IgD-negative memory B cell (primary cell): ENCODE results near the gene CASP6. TPM values are rescaled to one million over a fixed set of nuclear protein-coding genes. Genes with fewer than 3 reads are reported as not detected.

Experiments
- H3K27ac Mint-ChIP-seq, 3 donors: one replicate each; pipeline ENCODE4 v1.8.0; 2020 to 2022; ENCODE audit warnings: mild to moderate bottlenecking in 3 of 3, mixed read lengths in 3 of 3, moderate library complexity in 1 of 3
- H3K27me3 Mint-ChIP-seq: one replicate; pipeline ENCODE4 v1.8.0; 2021; ENCODE audit warnings: mixed read lengths
- H3K36me3 Mint-ChIP-seq: one replicate; pipeline ENCODE4 v1.8.0; 2020; ENCODE audit warnings: mild to moderate bottlenecking, mixed read lengths
- H3K4me1 Mint-ChIP-seq, 3 donors: one replicate each; pipeline ENCODE4 v1.8.0; 2020 to 2022; ENCODE audit warnings: mixed read lengths in 3 of 3, mild to moderate bottlenecking in 1 of 3
- H3K4me3 Mint-ChIP-seq, 4 donors: one replicate each; pipeline ENCODE4 v1.8.0; 2020 to 2022; ENCODE audit warnings: mild to moderate bottlenecking in 4 of 4, mixed read lengths in 4 of 4, moderate library complexity in 3 of 4
- H3K9me3 Mint-ChIP-seq, 3 donors: one replicate each; pipeline ENCODE4 v1.8.0; 2020 to 2021; ENCODE audit warnings: mixed read lengths in 3 of 3, mild to moderate bottlenecking in 1 of 3
- polyA plus RNA-seq: library from polyadenylated mRNA; unstranded; fragments of 300-500 nt; fragmentation: Illumina TruSeq; gene quantifications from one replicate; pipeline ENCODE4 v1.2.3, GENCODE V29; 2021

Gene CASP6
- polyA plus RNA-seq, 1 donor from 2014 or later, result 21.8 TPM

DNA sequence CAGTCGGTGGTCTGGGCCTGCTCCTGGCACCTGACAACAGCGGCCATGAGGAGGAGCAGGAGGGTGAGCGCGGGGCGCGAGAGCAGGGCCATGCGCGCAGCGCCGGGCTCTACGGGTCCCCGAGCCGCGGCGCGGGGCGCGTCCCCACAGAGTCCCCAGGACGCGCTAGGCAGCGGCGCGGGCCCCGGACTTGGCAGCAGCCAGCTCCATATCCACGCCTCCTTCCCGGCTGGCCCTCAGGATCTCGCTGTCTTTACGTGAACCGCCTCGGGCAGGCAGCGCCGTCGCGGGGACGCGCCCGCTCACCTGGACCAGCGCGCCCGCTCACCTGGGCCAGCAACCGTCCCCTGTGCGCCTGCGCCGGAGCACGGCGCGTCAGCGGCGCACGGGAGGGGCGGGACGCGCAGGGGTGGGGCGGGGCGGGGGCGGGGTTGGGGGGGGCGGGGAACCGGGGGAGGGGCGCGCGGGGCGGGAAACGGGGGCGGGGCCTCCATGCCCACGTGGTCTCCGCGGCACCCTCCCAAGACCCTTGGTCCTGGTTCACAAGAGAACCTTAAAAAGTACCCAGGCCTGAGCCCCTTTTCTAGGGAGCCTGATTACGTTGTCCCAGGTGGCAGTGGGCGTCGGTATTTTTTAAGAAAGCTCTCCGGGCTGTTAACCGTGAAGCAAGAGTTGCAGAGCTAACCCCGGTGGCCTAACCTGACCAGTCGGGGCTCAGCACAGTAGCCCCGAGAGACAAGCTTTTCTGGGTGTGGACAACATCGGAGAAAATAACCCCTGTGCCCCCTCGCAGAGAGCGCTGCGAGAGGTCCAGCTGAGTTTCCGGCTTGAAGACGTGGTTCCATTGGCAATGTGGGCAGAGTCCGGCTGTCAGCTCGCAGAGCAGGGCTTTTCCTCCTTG is 26.7 kb upstream of the CASP6 start, which contains the start of gene PLA2G12A:
TSS of gene PLA2G12A (minus strand) at position 353 of the 901 bp plus-strand sequence. CDS start at position 92, 261 bp downstream.
- H3K4me1 Mint-ChIP-seq, result peaks cover 11 to 22% (median 12%) of the 10 kb centered on the region in 3 donors
- peak within 1 kb of the TSS; percentile 87 to 96 (median 94) for H3K4me3 Mint-ChIP-seq
- peak within 1 kb of the TSS; percentile 90 to 97 (median 91) for H3K27ac Mint-ChIP-seq
- H3K36me3 Mint-ChIP-seq, result peaks cover 6% of the 10 kb centered on the region
- H3K9me3 Mint-ChIP-seq, result no peaks in the 10 kb centered on the region
- peaks cover 4% of the 10 kb centered on the region for H3K27me3 Mint-ChIP-seq

DNA sequence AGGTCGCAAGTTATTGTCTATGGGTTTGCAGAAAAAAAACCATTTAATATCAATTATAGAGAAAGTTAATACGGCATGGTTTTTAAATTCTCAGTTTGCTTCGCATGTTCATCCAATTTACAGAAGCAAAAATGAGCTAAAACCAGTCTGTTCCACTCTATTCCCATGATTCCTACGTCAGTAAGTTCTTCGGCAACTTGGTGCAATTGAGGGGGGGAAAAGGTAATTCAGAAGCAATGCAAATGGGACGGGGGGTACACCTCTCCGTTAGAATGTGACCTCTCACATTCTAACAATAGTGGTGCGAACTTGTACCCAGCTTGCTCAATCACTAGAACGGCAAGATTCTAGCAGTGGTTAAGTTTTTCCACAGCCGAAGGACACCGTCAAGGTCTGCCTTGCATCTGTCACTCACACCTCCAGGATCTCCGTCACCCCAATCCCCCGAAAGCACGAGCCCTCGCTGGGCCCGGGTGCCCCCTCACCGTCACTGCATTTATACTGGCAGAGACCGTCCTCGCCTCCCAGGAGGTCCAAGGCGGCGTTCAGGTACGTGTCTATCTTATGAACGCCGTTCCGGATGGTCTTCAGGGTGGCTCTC is 26.0 kb upstream of the CASP6 start:
- Mint-ChIP-seq H3K9me3 (no peaks in the 10 kb centered on the region), H3K36me3 (peaks cover 6% of the 10 kb centered on the region), H3K27ac (peak overlapping the region; percentile 90 to 97 (median 91)), H3K4me1 (peaks cover 11 to 22% (median 12%) of the 10 kb centered on the region in 3 donors), H3K4me3 (peak overlapping the region; percentile 87 to 96 (median 94)), H3K27me3 (peaks cover 4% of the 10 kb centered on the region)

DNA sequence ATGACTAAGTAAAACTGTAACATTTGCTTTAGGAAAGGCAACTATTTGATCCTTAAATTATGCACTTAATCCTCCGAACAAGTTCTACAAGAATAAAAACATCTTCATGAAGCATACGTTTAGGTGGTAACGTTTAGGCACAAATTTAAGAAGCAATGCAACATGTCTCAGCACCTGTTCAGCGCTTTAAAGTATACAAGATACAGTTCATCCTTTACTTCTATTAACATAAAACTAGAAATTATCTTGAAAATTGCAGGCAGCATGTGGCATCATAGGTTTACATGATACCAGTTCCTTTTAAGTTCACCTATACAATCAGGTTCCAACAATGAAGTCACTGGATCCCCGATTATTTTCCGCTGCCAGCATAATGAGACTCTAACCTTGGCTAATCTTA is 25.1 kb upstream of the CASP6 start:
- H3K27me3 Mint-ChIP-seq, result peaks cover 3% of the 10 kb centered on the region
- H3K36me3 Mint-ChIP-seq, result peaks cover 6% of the 10 kb centered on the region
- no peaks in the 10 kb centered on the region for H3K9me3 Mint-ChIP-seq
- peak overlapping the region in 1 of 3 donors; percentile 91 for H3K27ac Mint-ChIP-seq
- peaks cover 13 to 23% (median 14%) of the 10 kb centered on the region in 3 donors for H3K4me1 Mint-ChIP-seq
- peak overlapping the region in 3 of 4 donors; percentile 21 to 94 (median 93) for H3K4me3 Mint-ChIP-seq

DNA sequence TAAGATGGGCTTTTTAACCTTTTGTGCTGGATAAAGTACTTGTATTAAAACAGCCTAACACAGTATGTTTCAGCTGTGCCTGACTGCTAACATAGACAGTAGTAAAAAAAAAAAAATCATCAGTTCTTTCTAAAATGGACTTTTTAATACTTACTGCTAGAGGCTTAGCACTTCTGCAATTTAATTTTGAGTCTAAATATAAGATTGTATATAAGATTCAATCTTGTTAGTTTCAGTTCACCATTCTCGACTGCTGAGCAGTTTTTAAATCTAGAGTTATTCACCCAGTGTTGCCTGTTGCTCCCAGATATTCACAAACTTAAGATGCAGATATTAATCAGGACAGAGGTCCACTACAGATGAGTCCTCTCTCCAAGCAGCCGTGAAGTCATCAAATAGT is 19.9 kb upstream of the CASP6 start:
- peak overlapping the region in 1 of 3 donors; percentile 11 for H3K27ac Mint-ChIP-seq
- H3K9me3 Mint-ChIP-seq, result no peaks in the 10 kb centered on the region
- H3K27me3 Mint-ChIP-seq, result no peaks in the 10 kb centered on the region
- peaks cover 6% of the 10 kb centered on the region for H3K36me3 Mint-ChIP-seq
- peaks cover 8 to 13% (median 9%) of the 10 kb centered on the region in 3 donors for H3K4me1 Mint-ChIP-seq
- H3K4me3 Mint-ChIP-seq, result peak overlapping the region in 1 of 4 donors; percentile 5

DNA sequence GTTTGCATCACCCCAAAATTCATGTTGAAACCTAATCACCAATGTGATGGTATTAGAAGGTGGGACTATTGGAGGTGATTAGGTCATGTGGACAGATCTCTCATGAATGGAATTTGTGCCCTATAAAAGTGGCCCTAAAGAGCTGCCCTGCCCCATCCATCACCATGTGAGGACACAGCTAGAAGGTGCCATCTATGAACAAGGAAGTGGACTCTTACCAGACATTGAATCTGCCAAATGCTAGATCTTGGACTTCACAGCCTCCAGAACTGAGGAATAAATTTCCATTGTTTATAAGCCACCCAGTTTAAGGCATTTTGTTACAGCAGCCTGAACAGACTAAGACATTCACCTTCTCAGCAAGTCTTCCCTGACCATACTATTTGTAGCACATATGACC is 19.1 kb upstream of the CASP6 start:
- Mint-ChIP-seq H3K4me3 (no peak overlapping the region), H3K27ac (no peak overlapping the region)

DNA sequence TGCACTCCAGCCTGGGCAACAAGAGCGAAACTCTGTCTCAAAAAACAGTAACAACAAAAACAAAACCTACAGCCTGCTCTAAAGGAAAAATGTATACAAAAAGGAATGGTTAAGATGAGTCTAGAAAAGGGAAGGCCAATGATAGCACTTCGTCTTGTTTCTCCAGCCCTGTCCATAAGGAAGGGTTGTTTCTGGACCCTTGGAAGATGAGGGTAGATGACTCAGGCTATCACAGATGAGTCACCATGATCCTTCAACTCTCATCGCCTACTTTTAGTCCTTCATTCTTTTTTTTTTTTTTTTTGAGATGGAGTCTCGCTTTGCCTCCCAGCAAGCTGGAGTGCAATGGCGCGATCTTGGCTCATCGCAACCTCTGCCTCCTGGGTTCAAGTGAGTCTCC is 17.8 kb upstream of the CASP6 start:
- H3K4me1 Mint-ChIP-seq, result peaks cover 5 to 9% (median 8%) of the 10 kb centered on the region in 3 donors
- no peaks in the 10 kb centered on the region for H3K27me3 Mint-ChIP-seq
- H3K36me3 Mint-ChIP-seq, result peaks cover 7% of the 10 kb centered on the region
- no peak overlapping the region for H3K27ac Mint-ChIP-seq
- H3K4me3 Mint-ChIP-seq, result no peak overlapping the region
- no peaks in the 10 kb centered on the region for H3K9me3 Mint-ChIP-seq

More for the DNA sequence above, 19.1 kb upstream of the CASP6 start:
- Mint-ChIP-seq H3K36me3 (peaks cover 7% of the 10 kb centered on the region), H3K4me1 (peaks cover 5 to 13% (median 8%) of the 10 kb centered on the region in 3 donors), H3K27me3 (no peaks in the 10 kb centered on the region), H3K9me3 (no peaks in the 10 kb centered on the region)

- no peaks in the 10 kb centered on the region for H3K27me3 Mint-ChIP-seq
- no peak overlapping the region for H3K4me3 Mint-ChIP-seq
- peaks cover 5 to 8% (median 5%) of the 10 kb centered on the region in 3 donors for H3K4me1 Mint-ChIP-seq
- H3K9me3 Mint-ChIP-seq, result no peaks in the 10 kb centered on the region
- H3K36me3 Mint-ChIP-seq, result peaks cover 3% of the 10 kb centered on the region
- no peak overlapping the region for H3K27ac Mint-ChIP-seq
Measured at GRCh38 chr4:109719604-109720003, 16.4 kb upstream of the CASP6 start.

- no peak overlapping the region for H3K4me3 Mint-ChIP-seq
- no peak overlapping the region for H3K27ac Mint-ChIP-seq
- no peaks in the 10 kb centered on the region for H3K27me3 Mint-ChIP-seq
- no peaks in the 10 kb centered on the region for H3K9me3 Mint-ChIP-seq
- peaks cover 3% of the 10 kb centered on the region for H3K36me3 Mint-ChIP-seq
- H3K4me1 Mint-ChIP-seq, result peaks cover 5 to 8% (median 5%) of the 10 kb centered on the region in 3 donors
Measured at GRCh38 chr4:109718759-109719158, 15.5 kb upstream of the CASP6 start.

DNA sequence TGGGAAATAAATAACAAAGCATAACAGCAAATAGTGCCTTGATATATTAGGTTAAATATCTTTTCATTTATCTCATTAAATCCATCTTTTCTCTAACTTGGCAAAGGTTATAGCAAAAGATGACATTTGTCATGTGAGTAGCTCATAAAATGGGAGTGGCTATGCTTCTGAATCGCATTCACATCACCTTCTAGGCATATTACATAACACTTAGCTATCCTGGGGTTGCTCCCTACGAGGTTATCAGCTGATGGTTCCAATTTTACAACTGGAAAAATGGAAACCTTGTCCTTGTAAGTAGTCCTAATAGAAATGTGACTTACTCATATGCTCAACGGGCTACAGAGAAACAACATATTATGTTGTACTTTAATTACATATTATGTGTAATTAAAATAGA is 10.3 kb upstream of the CASP6 start:
- Mint-ChIP-seq H3K4me3 (no peak overlapping the region), H3K27ac (no peak overlapping the region), H3K4me1 (peaks cover 0 to 3% (median 0%) of the 10 kb centered on the region in 3 donors), H3K36me3 (peaks cover 5% of the 10 kb centered on the region), H3K9me3 (no peaks in the 10 kb centered on the region), H3K27me3 (no peaks in the 10 kb centered on the region)

DNA sequence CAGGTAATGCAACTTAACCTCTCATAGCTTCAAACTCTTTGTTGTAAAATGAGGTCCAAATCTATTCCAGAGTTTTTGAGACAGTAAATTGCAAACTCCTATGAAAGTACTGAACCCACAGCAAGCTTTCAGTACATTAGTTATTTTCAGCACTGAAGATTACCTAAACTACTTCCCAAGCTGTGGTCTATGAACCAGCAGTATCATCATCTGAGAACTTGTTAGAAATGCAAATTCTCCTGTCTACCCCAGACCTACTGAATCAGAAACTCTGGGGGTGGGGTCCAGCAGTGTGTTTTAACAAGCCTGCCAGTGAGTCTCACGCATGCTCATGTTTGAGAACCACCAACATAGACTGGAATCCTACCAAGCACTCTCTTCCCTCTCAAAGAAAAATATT is 5.7 kb upstream of the CASP6 start:
- H3K4me3 Mint-ChIP-seq, result no peak overlapping the region
- H3K36me3 Mint-ChIP-seq, result peaks cover 2% of the 10 kb centered on the region
- peaks cover 1 to 3% (median 2%) of the 10 kb centered on the region in 3 donors for H3K4me1 Mint-ChIP-seq
- H3K27me3 Mint-ChIP-seq, result no peaks in the 10 kb centered on the region
- H3K27ac Mint-ChIP-seq, result peak overlapping the region in 1 of 3 donors; percentile 8
- no peaks in the 10 kb centered on the region for H3K9me3 Mint-ChIP-seq

GRCh38 chr4:109708435-109708834 is 5.2 kb upstream of the CASP6 start:
- Mint-ChIP-seq H3K4me3 (no peak overlapping the region), H3K27me3 (no peaks in the 10 kb centered on the region), H3K4me1 (peaks cover 6 to 7% (median 6%) of the 10 kb centered on the region in 3 donors), H3K9me3 (no peaks in the 10 kb centered on the region), H3K36me3 (peaks cover 2% of the 10 kb centered on the region), H3K27ac (peak overlapping the region in 1 of 3 donors; percentile 8)

GRCh38 chr4:109703664-109704361 is 568 bp upstream of the CASP6 start:
- peaks cover 11 to 19% (median 12%) of the 10 kb centered on the region in 3 donors for H3K4me1 Mint-ChIP-seq
- peak overlapping the region; percentile 85 to 90 (median 88) for H3K27ac Mint-ChIP-seq
- no peaks in the 10 kb centered on the region for H3K9me3 Mint-ChIP-seq
- peak overlapping the region; percentile 94 to 98 (median 96) for H3K4me3 Mint-ChIP-seq
- no peaks in the 10 kb centered on the region for H3K36me3 Mint-ChIP-seq
- no peaks in the 10 kb centered on the region for H3K27me3 Mint-ChIP-seq

DNA sequence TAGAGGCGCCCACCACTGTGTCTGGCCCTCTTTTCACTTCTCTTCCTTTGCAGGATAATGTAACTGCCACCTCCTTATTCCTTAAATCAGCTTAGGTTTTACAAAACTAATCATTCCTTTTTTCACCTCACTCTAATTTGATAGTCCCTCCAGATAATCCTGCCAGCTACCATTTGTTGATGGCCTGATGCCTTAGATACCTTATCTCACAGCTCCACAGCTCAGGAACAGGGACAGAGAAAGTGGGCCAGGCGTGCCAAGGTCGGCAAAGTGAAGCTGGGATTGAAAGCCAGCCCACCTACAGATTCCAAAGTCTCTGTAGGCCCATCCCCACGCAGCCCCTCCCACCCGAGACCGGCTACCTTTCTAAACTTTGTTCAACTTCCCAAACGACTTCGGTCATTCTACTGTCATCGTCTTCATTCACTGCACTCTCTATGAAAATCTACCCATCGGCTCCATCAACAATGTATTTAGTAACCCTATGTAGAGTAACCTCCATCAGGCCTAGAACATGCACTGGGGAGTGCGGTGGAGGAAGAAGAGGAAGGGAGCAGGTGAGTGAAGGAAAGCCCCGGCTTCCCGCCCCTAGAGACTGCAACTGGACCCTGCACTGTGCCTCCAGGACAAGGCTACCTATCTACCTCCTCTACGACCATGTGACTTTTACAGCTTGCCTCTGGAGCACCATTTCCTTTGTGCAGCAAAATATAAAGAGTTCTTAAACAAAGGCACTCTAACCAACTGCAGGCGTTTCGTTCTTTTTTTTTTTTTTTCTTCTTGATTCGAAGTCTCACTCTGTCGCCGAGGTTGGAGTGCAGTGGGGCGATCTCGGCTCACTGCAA is 1.5 kb downstream of the CASP6 start:
- H3K4me1 Mint-ChIP-seq, result peaks cover 11 to 24% (median 19%) of the 10 kb centered on the region in 3 donors
- peaks cover 2% of the 10 kb centered on the region for H3K36me3 Mint-ChIP-seq
- H3K4me3 Mint-ChIP-seq, result peak overlapping the region; percentile 94 to 98 (median 96)
- peak overlapping the region in 2 of 3 donors; percentile 65 to 74 for H3K27ac Mint-ChIP-seq
- H3K9me3 Mint-ChIP-seq, result no peaks in the 10 kb centered on the region
- no peaks in the 10 kb centered on the region for H3K27me3 Mint-ChIP-seq
